ENCODE measurements around the gene NAV3. TPM values are rescaled to one million over a fixed set of nuclear protein-coding genes. Genes with fewer than 3 reads are reported as not detected.

NAV3 gene
- total and polyA plus RNA-seq, 4 donors, result 0.25 to 40.3 (median 3.9) TPM

DNA sequence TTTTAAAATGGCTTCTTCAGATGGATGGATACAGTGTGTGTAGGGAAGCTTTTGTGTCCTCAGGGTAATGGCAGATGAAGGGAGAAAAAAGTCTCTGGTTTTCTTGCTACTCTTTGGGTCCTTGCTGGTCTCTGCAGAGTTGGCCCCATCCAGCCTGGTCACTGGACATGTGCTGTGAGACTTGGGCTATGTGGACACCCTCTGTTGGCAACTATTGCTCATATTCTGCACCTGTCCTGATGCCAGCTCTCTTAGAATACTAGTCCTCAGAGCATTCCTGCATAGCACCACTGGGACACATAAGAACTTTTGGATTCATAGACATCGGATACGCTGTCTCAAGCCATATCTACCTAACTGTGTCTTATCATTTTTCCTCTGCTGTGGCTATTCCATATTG lies 20.0 kb downstream of the NAV3 start:
- peaks cover 0 to 7% of the 10 kb centered on the region in 2 donors for H3K4me1 ChIP-seq (ENCODE audit: control insufficient read depth in 1 of 2, insufficient read depth in 2 of 2, low read length in 2 of 2)
- H3K9me3 ChIP-seq (ENCODE audit: control insufficient read depth, low read length), result no peaks in the 10 kb centered on the region
- no peaks in the 10 kb centered on the region for H3K27me3 ChIP-seq (ENCODE audit: control insufficient read depth in 1 of 2, insufficient read depth in 2 of 2, low read length in 1 of 2)
- intact Hi-C loops (cut with DNase I), result no loop called here
- DNase-seq (no peak), ATAC-seq (ENCODE audit: low FRiP score) (no peak)
- H3K36me3 ChIP-seq (ENCODE audit: control insufficient read depth in 1 of 2, insufficient read depth in 2 of 2, low read length in 1 of 2), result no peaks in the 10 kb centered on the region
- no peak overlapping the region for H3K4me3 ChIP-seq (ENCODE audit: low read length in 2 of 2)
- no peak overlapping the region for H3K27ac ChIP-seq (ENCODE audit: low read depth in 1 of 2, low read length in 2 of 2)
- 90 to 96% methylated on average over 2 of the region's 2 CpGs for WGBS, 2 donors

- no peak for DNase-seq
- H3K9me3 ChIP-seq (ENCODE audit: control insufficient read depth, low read length), result no peaks in the 10 kb centered on the region
- no peaks in the 10 kb centered on the region for H3K4me1 ChIP-seq (ENCODE audit: control insufficient read depth in 1 of 2, insufficient read depth in 2 of 2, low read length in 2 of 2)
- no peak overlapping the region for H3K4me3 ChIP-seq (ENCODE audit: low read length in 2 of 2)
- no peak overlapping the region for H3K27ac ChIP-seq (ENCODE audit: low read depth in 1 of 2, low read length in 2 of 2)
- H3K36me3 ChIP-seq (ENCODE audit: control insufficient read depth in 1 of 2, insufficient read depth in 2 of 2, low read length in 1 of 2), result no peaks in the 10 kb centered on the region
- no peak for ATAC-seq (ENCODE audit: low FRiP score)
- intact Hi-C loops (cut with DNase I), result no loop called here
- no peaks in the 10 kb centered on the region for H3K27me3 ChIP-seq (ENCODE audit: control insufficient read depth in 1 of 2, insufficient read depth in 2 of 2, low read length in 1 of 2)
- 7 to 15% methylated on average over 5 of the region's 5 CpGs for WGBS, 2 donors
Measured at GRCh38 chr12:77855548-77855947, 24.9 kb downstream of the NAV3 start.

- intact Hi-C loops (cut with DNase I), result no loop called here
- H3K27me3 ChIP-seq (ENCODE audit: control insufficient read depth in 1 of 2, insufficient read depth in 2 of 2, low read length in 1 of 2), result no peaks in the 10 kb centered on the region
- no peak for ATAC-seq (ENCODE audit: low FRiP score)
- no peak overlapping the region for H3K4me3 ChIP-seq (ENCODE audit: low read length in 2 of 2)
- H3K4me1 ChIP-seq (ENCODE audit: control insufficient read depth in 1 of 2, insufficient read depth in 2 of 2, low read length in 2 of 2), result no peaks in the 10 kb centered on the region
- H3K27ac ChIP-seq (ENCODE audit: low read depth in 1 of 2, low read length in 2 of 2), result no peak overlapping the region
- H3K36me3 ChIP-seq (ENCODE audit: control insufficient read depth in 1 of 2, insufficient read depth in 2 of 2, low read length in 1 of 2), result no peaks in the 10 kb centered on the region
- no peak for DNase-seq
- no peaks in the 10 kb centered on the region for H3K9me3 ChIP-seq (ENCODE audit: control insufficient read depth, low read length)
Measured at GRCh38 chr12:77861317-77861716, 30.6 kb downstream of the NAV3 start.

DNA sequence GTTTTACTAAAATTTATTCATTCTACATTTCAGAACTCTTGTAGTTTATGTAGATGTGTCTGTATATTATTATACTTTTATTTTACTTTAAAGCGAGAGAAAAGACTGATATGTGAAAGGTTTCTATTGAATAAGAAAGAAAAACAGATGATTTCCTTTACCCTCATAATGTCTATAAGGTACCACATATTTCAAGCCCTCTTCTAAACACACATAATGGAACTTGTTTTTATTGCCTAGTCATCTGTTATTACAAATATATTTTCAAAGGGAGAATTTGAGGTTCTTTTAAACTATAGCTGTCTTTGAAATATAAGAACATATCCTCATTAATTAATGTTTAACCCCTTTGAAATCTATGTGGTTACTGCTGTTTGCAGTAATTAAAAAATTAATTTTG lies 34.5 kb downstream of the NAV3 start:
- WGBS, 2 donors, result 91 to 94% methylated on average over 1 of the region's 1 CpG
- Histone ChIP-seq H3K9me3 (ENCODE audit: control insufficient read depth, low read length) (no peaks in the 10 kb centered on the region), H3K4me3 (ENCODE audit: low read length in 2 of 2) (no peak overlapping the region), H3K27ac (ENCODE audit: low read depth in 1 of 2, low read length in 2 of 2) (no peak overlapping the region), H3K27me3 (ENCODE audit: control insufficient read depth in 1 of 2, insufficient read depth in 2 of 2, low read length in 1 of 2) (no peaks in the 10 kb centered on the region), H3K4me1 (ENCODE audit: control insufficient read depth in 1 of 2, insufficient read depth in 2 of 2, low read length in 2 of 2) (no peaks in the 10 kb centered on the region), H3K36me3 (ENCODE audit: control insufficient read depth in 1 of 2, insufficient read depth in 2 of 2, low read length in 1 of 2) (no peaks in the 10 kb centered on the region)
- DNase-seq (no peak), ATAC-seq (ENCODE audit: low FRiP score) (no peak)
- intact Hi-C loops (cut with DNase I), result no loop called here

DNA sequence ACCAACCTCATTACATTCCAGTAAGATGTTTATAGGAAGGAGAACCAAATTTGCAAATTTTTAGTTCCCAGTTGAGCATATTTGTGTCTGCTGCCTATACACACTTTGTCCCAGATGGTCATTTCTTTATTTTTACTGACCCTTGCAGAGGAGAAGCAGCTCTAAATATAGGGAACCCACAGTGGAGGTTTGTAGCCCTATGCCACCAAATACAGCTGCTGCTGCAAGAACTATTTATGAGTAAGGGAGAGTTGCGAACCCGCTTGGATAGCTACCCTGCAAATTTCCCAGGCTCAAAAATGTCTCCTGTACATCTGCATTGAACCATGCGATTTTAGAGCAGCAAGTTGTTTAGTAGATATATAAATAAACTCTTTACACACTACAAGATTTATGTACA lies 48.2 kb downstream of the NAV3 start:
- no peak for ATAC-seq (ENCODE audit: low FRiP score)
- WGBS, 2 donors, result 46 to 55% methylated on average over 3 of the region's 3 CpGs
- no peak for DNase-seq
- Histone ChIP-seq H3K27ac (ENCODE audit: low read depth in 1 of 2, low read length in 2 of 2) (no peak overlapping the region), H3K4me3 (ENCODE audit: low read length in 2 of 2) (no peak overlapping the region), H3K4me1 (ENCODE audit: control insufficient read depth in 1 of 2, insufficient read depth in 2 of 2, low read length in 2 of 2) (no peaks in the 10 kb centered on the region), H3K36me3 (ENCODE audit: control insufficient read depth in 1 of 2, insufficient read depth in 2 of 2, low read length in 1 of 2) (no peaks in the 10 kb centered on the region), H3K9me3 (ENCODE audit: control insufficient read depth, low read length) (no peaks in the 10 kb centered on the region), H3K27me3 (ENCODE audit: control insufficient read depth in 1 of 2, insufficient read depth in 2 of 2, low read length in 1 of 2) (no peaks in the 10 kb centered on the region)
- intact Hi-C loops (cut with DNase I), result no loop called here

GRCh38 chr12:77882709-77883108 lies 52.0 kb downstream of the NAV3 start:
- intact Hi-C loops (cut with DNase I), result no loop called here
- H3K27me3 ChIP-seq (ENCODE audit: control insufficient read depth in 1 of 2, insufficient read depth in 2 of 2, low read length in 1 of 2), result no peaks in the 10 kb centered on the region
- H3K9me3 ChIP-seq (ENCODE audit: control insufficient read depth, low read length), result peaks cover 2% of the 10 kb centered on the region
- no peak overlapping the region for H3K27ac ChIP-seq (ENCODE audit: low read depth in 1 of 2, low read length in 2 of 2)
- no peak overlapping the region for H3K4me3 ChIP-seq (ENCODE audit: low read length in 2 of 2)
- ATAC-seq (ENCODE audit: low FRiP score), result no peak
- no peak for DNase-seq
- H3K36me3 ChIP-seq (ENCODE audit: control insufficient read depth in 1 of 2, insufficient read depth in 2 of 2, low read length in 1 of 2), result no peaks in the 10 kb centered on the region
- H3K4me1 ChIP-seq (ENCODE audit: control insufficient read depth in 1 of 2, insufficient read depth in 2 of 2, low read length in 2 of 2), result no peaks in the 10 kb centered on the region

- Histone ChIP-seq H3K36me3 (ENCODE audit: control insufficient read depth in 1 of 2, insufficient read depth in 2 of 2, low read length in 1 of 2) (no peaks in the 10 kb centered on the region), H3K9me3 (ENCODE audit: control insufficient read depth, low read length) (peaks cover 3% of the 10 kb centered on the region), H3K27me3 (ENCODE audit: control insufficient read depth in 1 of 2, insufficient read depth in 2 of 2, low read length in 1 of 2) (no peaks in the 10 kb centered on the region), H3K4me3 (ENCODE audit: low read length in 2 of 2) (no peak overlapping the region), H3K4me1 (ENCODE audit: control insufficient read depth in 1 of 2, insufficient read depth in 2 of 2, low read length in 2 of 2) (no peaks in the 10 kb centered on the region), H3K27ac (ENCODE audit: low read depth in 1 of 2, low read length in 2 of 2) (no peak overlapping the region)
- ATAC-seq (ENCODE audit: low FRiP score), result no peak
- WGBS, 2 donors, result 68 to 76% methylated on average over 1 of the region's 1 CpG
- intact Hi-C loops (cut with DNase I), result no loop called here
- no peak for DNase-seq
Measured at GRCh38 chr12:77888611-77889010, 57.9 kb downstream of the NAV3 start.

DNA sequence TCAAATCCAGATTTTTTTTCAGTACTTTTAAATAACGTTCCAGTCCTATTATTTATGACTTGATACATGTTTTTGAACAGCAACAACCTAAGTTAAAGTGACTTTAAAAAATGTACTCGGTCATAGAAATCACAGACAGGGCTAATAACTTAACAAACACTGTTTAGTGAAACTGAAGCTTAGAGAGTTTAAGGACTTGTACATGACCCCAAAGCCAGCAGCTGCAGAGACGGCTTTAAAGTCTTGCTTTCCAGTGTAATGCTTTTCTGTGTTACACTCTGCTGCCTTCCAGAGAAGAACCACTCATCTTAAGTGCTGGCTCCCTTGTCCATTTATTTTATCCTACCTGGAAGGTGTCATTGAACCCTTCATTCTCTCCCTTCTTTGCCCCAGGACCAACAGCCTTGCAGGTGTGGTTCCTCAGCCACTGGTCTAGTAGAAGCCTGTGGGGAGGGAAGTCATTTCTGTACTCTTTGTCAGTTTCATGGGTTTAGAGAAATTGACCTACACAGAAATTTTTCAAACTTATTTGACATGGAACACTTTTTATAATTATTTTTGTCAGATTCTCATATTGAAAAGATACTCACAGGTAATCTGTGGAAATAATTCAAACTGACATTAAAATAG lies 60.9 kb downstream of the NAV3 start:
- ATAC-seq (ENCODE audit: low FRiP score) (no peak), DNase-seq (no peak)
- Histone ChIP-seq H3K4me3 (ENCODE audit: low read length in 2 of 2) (no peak overlapping the region), H3K27me3 (ENCODE audit: control insufficient read depth in 1 of 2, insufficient read depth in 2 of 2, low read length in 1 of 2) (no peaks in the 10 kb centered on the region), H3K9me3 (ENCODE audit: control insufficient read depth, low read length) (peaks cover 2% of the 10 kb centered on the region), H3K36me3 (ENCODE audit: control insufficient read depth in 1 of 2, insufficient read depth in 2 of 2, low read length in 1 of 2) (no peaks in the 10 kb centered on the region), H3K4me1 (ENCODE audit: control insufficient read depth in 1 of 2, insufficient read depth in 2 of 2, low read length in 2 of 2) (no peaks in the 10 kb centered on the region), H3K27ac (ENCODE audit: low read depth in 1 of 2, low read length in 2 of 2) (no peak overlapping the region)
- 54% methylated on average over 3 of the region's 3 CpGs for WGBS, 2 donors
- intact Hi-C loops (cut with DNase I), result no loop called here

DNA sequence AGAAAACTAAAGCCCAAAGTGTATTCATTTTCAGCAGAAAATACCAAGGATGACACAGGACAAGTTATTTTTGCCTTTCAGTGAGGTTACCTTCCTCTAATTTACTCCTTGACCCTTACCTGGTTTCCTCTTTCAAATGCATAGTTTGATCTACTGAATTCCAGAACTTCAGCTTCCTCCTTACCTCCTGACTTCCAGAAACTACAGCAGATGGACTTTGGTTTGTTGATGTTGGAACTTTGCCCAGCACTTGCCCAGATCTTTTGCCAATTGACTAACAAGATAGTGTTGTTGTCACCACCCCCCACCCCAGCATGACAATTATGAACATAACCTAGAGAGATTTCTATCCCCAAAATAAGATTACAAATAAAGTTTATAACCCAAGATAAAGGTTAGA lies 63.2 kb downstream of the NAV3 start:
- Histone ChIP-seq H3K4me3 (ENCODE audit: low read length in 2 of 2) (no peak overlapping the region), H3K36me3 (ENCODE audit: control insufficient read depth in 1 of 2, insufficient read depth in 2 of 2, low read length in 1 of 2) (no peaks in the 10 kb centered on the region), H3K4me1 (ENCODE audit: control insufficient read depth in 1 of 2, insufficient read depth in 2 of 2, low read length in 2 of 2) (no peaks in the 10 kb centered on the region), H3K27ac (ENCODE audit: low read depth in 1 of 2, low read length in 2 of 2) (no peak overlapping the region), H3K27me3 (ENCODE audit: control insufficient read depth in 1 of 2, insufficient read depth in 2 of 2, low read length in 1 of 2) (no peaks in the 10 kb centered on the region), H3K9me3 (ENCODE audit: control insufficient read depth, low read length) (peaks cover 2% of the 10 kb centered on the region)
- intact Hi-C loops (cut with DNase I), result no loop called here
- ATAC-seq (ENCODE audit: low FRiP score), result no peak
- DNase-seq, result no peak

Data from aorta (tissue), 5 donors.